Body of pancreas (tissue), 4 donors: ENCODE measurements around the gene TNRC6C. TPM values are rescaled to one million over a fixed set of nuclear protein-coding genes. Genes with fewer than 3 reads are reported as not detected.
A peak's percentile ranks its signal among the peaks of the same experiment; 100 is the strongest.

Source experiments
- ATAC-seq: fragments of 150-250 bp; one replicate; pipeline ENCODE4 v1.9.1; 2016
- DNase-seq, 4 donors: peaks; one replicate each; pipeline ENCODE4 v3.0.0-alpha.2; 2019
- H3K27ac ChIP-seq, 4 donors: fragments of 200-600 bp; sonication (generic); 1 replicate in 3 of 4; 2 replicates in 1 of 4; pipeline versions ENCODE4 v1.5.1 to v1.6.1; 2016 to 2019; ENCODE audit warnings: mild to moderate bottlenecking in 1 of 4, mixed read lengths in 1 of 4, moderate library complexity in 1 of 4
- H3K27me3 ChIP-seq, 2 donors: fragments of 200-600 bp; sonication (generic); one replicate each; pipeline ENCODE4 v1.6.0; 2016; ENCODE audit warnings: mild to moderate bottlenecking in 1 of 2
- H3K36me3 ChIP-seq, 2 donors: fragments of 200-600 bp; sonication (generic); replicated peaks in 1 of 2; 2 replicates each; pipeline ENCODE4 v1.5.1; 2016; ENCODE audit warnings: low read depth in 2 of 2; ENCODE audit not compliant: insufficient read depth in 1 of 2
- H3K4me1 ChIP-seq: fragments of 200-600 bp; sonication (generic); one replicate; pipeline ENCODE4 v1.6.0; 2016
- H3K4me3 ChIP-seq, 2 donors: fragments of 200-600 bp; sonication (generic); 1 replicate in 1 of 2; 2 replicates in 1 of 2; pipeline ENCODE4 v1.5.1; 2016 to 2019
- H3K9me3 ChIP-seq, 3 donors: fragments of 200-600 bp; sonication (generic); 1 replicate in 2 of 3; 2 replicates in 1 of 3; pipeline ENCODE4 v1.5.1; 2016
- CTCF ChIP-seq, 7 experiments: fragments of 450-650 bp in 4 of 7; fragments of 200-600 bp in 3 of 7; sonication (generic) in 3 of 7; IDR thresholded peaks; one replicate each; pipeline ENCODE4 v1.5.1; 2016 to 2019; ENCODE audit warnings: antibody characterized with exemption in 7 of 7
- POLR2A ChIP-seq, 3 donors: fragments of 450-650 bp; IDR thresholded peaks; one replicate each; pipeline ENCODE4 v1.6.1; 2016; ENCODE audit warnings: antibody characterized with exemption in 3 of 3, mild to moderate bottlenecking in 2 of 3
- WGBS, 2 donors: methylation state at CpG; one replicate each; pipeline ENCODE4 v1.1.5; 2017; 5-methylcytosine and 5-hydroxymethylcytosine counted together
- intact Hi-C: fragments of 100-400 bp; cut with DNase I; formaldehyde crosslinking; loops from one replicate; pipeline ENCODE4 v1.15.1; 2023
- total RNA-seq, 2 donors: library from RNA; depleted of rRNA; stranded (reverse); fragments of >200 nt; gene quantifications; one replicate each; pipeline ENCODE4 v1.1.0, GENCODE V29; 2016

The TNRC6C gene
- total RNA-seq, 2 donors from 2014 or later = 4.9 to 13.5 TPM

DNA sequence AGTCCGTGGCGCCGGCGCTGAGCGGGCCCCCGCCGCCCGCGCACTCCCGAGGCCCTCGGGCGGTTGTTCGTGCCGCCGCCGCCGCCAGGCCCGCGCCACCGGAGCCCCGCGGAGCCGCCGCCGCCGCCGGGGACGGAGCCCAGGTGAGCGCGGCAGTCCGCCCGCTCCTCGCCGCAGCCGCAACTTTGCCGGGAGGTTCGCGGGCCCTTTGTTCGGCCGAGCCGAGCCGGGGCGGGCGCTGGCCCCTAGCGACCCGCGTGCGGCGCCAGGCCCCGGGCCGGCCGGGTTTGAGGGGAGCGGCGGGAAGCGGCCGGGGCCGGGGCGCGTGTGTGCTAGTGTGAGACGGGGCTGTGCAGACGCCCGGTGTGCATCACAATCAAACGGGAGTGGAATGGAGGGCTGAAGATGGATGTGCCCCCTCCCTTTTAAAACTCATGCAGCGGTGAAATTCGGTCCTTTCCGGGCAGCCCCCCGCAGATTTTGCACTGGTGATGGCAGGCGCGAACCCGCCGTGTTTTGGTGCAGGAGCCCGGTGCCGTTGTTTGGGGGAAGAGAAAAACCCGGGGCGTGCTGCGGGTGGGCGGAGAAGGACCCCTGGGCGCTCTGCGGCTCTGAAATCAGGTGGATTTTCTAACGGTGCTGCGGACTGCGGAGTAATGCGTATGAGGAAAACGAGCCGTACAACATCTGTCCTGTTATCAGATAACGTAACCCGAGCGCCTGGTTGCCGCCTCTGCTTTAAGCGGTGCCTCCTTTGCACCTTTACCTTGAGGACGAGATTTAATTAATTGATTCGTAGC is 823 bp downstream of the TNRC6C start:
- H3K4me1 ChIP-seq = peaks cover 27% of the 10 kb centered on the region
- H3K27me3 ChIP-seq = no peaks in the 10 kb centered on the region
- H3K4me3 ChIP-seq = peak overlapping the region; percentile 22 to 49
- H3K36me3 ChIP-seq = no peaks in the 10 kb centered on the region
- WGBS, 2 donors = 1% methylated on average over 16 to 75 of the region's 92 CpGs
- TF ChIP-seq POLR2A (IDR thresholded peaks at IDR 0.05) (no peak), CTCF (IDR thresholded peaks at IDR 0.05) (no peak)
- H3K9me3 ChIP-seq = no peaks in the 10 kb centered on the region
- peak; percentile 13 for ATAC-seq
- intact Hi-C loops = no loop called here
- peak overlapping the region; percentile 47 to 85 (median 67) for H3K27ac ChIP-seq
- peak in 3 of 4 donors; percentile 22 to 46 (median 28) for DNase-seq

- no peak for TF ChIP-seq CTCF (IDR thresholded peaks at IDR 0.05)
- no peak for TF ChIP-seq POLR2A (IDR thresholded peaks at IDR 0.05)
- intact Hi-C loops = no loop called here
Measured at GRCh38 chr17:77959926-77960521, 1.5 kb downstream of the TNRC6C start.

GRCh38 chr17:77961741-77962140 is 3.2 kb downstream of the TNRC6C start:
- Histone ChIP-seq H3K4me3 (no peak overlapping the region), H3K27me3 (no peaks in the 10 kb centered on the region), H3K36me3 (no peaks in the 10 kb centered on the region), H3K4me1 (peaks cover 27% of the 10 kb centered on the region), H3K27ac (no peak overlapping the region), H3K9me3 (no peaks in the 10 kb centered on the region)
- intact Hi-C loops = no loop called here
- DNase-seq (no peak), ATAC-seq (no peak)
- no peak for TF ChIP-seq CTCF (IDR thresholded peaks at IDR 0.05)
- TF ChIP-seq POLR2A (IDR thresholded peaks at IDR 0.05) = no peak
- WGBS, 2 donors = 85 to 86% methylated on average over 4 of the region's 4 CpGs

More at GRCh38 chr17:77959926-77960521, 1.5 kb downstream of the TNRC6C start:
- 60 to 64% methylated on average over 23 of the region's 23 CpGs for WGBS, 2 donors
- ATAC-seq (no peak), DNase-seq (no peak)
- H3K36me3 ChIP-seq = no peaks in the 10 kb centered on the region
- no peaks in the 10 kb centered on the region for H3K9me3 ChIP-seq
- H3K4me3 ChIP-seq = peak overlapping the region in 1 of 2 donors; percentile 49
- H3K27me3 ChIP-seq = no peaks in the 10 kb centered on the region
- H3K4me1 ChIP-seq = peaks cover 27% of the 10 kb centered on the region
- no peak overlapping the region for H3K27ac ChIP-seq

GRCh38 chr17:77962348-77962747 is 3.8 kb downstream of the TNRC6C start:
- no peak for TF ChIP-seq CTCF (IDR thresholded peaks at IDR 0.05)
- no peak for TF ChIP-seq POLR2A (IDR thresholded peaks at IDR 0.05)
- 67 to 72% methylated on average over 6 of the region's 6 CpGs for WGBS, 2 donors
- Histone ChIP-seq H3K36me3 (no peaks in the 10 kb centered on the region), H3K9me3 (no peaks in the 10 kb centered on the region), H3K4me1 (peaks cover 27% of the 10 kb centered on the region), H3K27ac (no peak overlapping the region), H3K4me3 (no peak overlapping the region), H3K27me3 (no peaks in the 10 kb centered on the region)
- no peak for ATAC-seq
- no peak for DNase-seq
- intact Hi-C loops = no loop called here
